ENCODE data around the gene FGD5. TPM values are rescaled to one million over a fixed set of nuclear protein-coding genes. Genes with fewer than 3 reads are reported as not detected.

Gene FGD5
- total and polyA plus RNA-seq, 3 donors from 2014 or later, result 14.4 to 17.8 (median 15.6) TPM

DNA sequence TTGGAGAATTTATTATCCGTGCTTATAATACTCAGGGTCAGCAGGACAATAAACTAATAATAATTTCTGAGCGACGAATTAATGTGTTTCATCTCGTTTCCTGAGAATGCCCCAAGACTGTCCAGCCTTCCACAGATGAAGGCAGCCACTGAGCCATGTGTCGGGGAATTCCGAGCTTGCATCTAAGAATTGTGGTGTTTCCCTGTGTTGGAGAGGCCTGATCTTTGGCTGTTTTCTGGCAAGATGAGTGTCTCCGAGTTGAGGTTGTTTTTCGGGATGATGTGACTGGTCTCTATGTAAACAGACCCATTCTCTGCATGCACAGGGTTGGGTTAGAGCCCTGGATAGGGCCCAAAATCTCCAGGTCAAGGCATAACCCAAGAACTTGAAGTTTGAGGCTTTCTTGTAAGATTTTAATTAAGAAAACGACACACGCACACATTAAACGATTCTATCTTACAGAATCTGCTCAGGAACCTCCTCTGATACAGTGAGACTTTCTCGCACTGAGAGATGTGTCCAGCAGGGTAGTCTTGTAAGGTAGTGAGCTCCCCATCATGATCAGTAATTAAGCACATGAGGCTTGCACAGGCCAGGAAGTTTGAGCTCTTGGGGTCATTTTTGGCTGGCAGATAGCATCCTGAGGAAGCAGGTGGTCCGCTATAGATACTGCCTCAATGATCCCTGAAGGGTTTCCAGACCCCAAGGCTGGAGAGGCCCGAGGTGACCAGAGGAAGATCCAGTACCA lies 14.4 kb downstream of the FGD5 start:
- no peak overlapping the region for H3K4me3 ChIP-seq
- TF ChIP-seq CTCF (IDR thresholded peaks at IDR 0.05), result no peak
- intact Hi-C loops (cut with DNase I; ENCODE audit: low total_unique reads), result no loop called here
- peaks cover 27% of the 10 kb centered on the region for H3K4me1 ChIP-seq
- WGBS, 2 donors, result 74 to 82% methylated on average over 12 to 14 of the region's 14 CpGs
- no peaks in the 10 kb centered on the region for H3K9me3 ChIP-seq
- no peaks in the 10 kb centered on the region for H3K36me3 ChIP-seq (ENCODE audit: low read depth, missing control alignments)
- no peak for DNase-seq
- no peaks in the 10 kb centered on the region for H3K27me3 ChIP-seq
- no peak overlapping the region for H3K27ac ChIP-seq

GRCh38 chr3:14834121-14834520 lies 15.4 kb downstream of the FGD5 start:
- intact Hi-C loops (cut with DNase I; ENCODE audit: low total_unique reads), result no loop called here
- H3K4me1 ChIP-seq, result peaks cover 31% of the 10 kb centered on the region
- H3K9me3 ChIP-seq, result no peaks in the 10 kb centered on the region
- no peaks in the 10 kb centered on the region for H3K36me3 ChIP-seq (ENCODE audit: low read depth, missing control alignments)
- H3K27me3 ChIP-seq, result no peaks in the 10 kb centered on the region
- no peak overlapping the region for H3K27ac ChIP-seq
- no peak overlapping the region for H3K4me3 ChIP-seq
- TF ChIP-seq CTCF (IDR thresholded peaks at IDR 0.05) (no peak), POLR2A (IDR thresholded peaks at IDR 0.05) (no peak)
- no peak for DNase-seq
- WGBS, 2 donors, result 86 to 88% methylated on average over 3 of the region's 3 CpGs

DNA sequence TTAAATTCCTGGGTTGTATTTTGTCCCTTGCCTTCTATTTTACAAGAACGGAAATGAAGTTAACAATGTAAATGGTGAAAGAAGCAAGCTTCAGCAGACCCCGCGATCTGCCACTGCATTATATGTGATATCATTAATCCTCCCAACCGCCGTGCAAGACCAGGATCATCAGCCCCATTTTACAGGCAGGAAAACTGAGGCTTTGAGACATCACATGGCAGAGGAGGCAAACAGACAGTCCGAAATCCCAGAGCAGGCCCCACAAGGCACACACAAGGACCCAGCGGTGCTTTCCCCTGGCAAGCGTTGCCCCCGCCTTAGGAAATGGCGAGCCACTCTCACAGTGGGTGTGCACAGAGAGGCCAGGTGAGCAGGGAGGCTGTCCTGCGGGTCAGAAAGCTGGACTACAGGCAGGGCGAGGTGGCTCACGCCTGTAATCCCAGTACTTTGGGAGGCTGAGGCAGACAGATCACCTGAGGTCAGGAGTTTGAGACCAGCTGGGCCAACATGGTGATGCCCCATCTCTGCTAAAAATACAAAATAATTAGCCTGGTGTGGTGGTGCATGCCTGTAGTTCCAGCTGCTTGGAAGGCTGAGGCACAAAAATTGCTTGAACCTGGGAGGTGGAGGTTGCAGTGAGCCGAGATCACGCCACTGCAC lies 16.2 kb downstream of the FGD5 start:
- Histone ChIP-seq H3K27ac (no peak overlapping the region), H3K36me3 (ENCODE audit: low read depth, missing control alignments) (no peaks in the 10 kb centered on the region), H3K9me3 (no peaks in the 10 kb centered on the region), H3K4me3 (no peak overlapping the region), H3K4me1 (peaks cover 31% of the 10 kb centered on the region), H3K27me3 (no peaks in the 10 kb centered on the region)
- TF ChIP-seq POLR2A (IDR thresholded peaks at IDR 0.05) (no peak), CTCF (IDR thresholded peaks at IDR 0.05) (no peak)
- intact Hi-C loops (cut with DNase I; ENCODE audit: low total_unique reads), result no loop called here
- DNase-seq, result no peak
- WGBS, 2 donors, result 89% methylated on average over 9 to 15 of the region's 15 CpGs

DNA sequence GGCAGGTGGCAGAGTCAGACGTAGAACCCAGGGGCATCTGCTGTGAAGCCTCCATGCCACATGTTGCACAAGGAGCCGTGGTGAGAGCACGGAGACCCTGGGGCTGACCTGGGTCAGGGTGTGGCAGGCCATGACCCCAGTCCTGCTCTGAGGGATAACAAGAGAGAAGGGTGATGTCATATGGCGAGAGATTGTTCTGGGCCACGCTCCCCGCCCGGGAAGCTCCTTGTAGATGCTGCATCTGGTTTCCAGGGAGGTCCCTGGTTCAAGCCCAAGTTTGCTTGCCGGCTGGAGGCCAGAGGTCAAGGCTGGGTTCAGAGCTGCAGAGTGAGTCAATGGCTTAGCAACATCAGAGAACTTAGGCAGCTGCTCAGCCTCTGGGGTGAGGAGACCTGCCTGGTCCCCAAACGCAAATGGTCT lies 17.3 kb downstream of the FGD5 start:
- Histone ChIP-seq H3K27me3 (no peaks in the 10 kb centered on the region), H3K4me1 (peaks cover 31% of the 10 kb centered on the region), H3K36me3 (ENCODE audit: low read depth, missing control alignments) (no peaks in the 10 kb centered on the region), H3K9me3 (no peaks in the 10 kb centered on the region), H3K27ac (no peak overlapping the region), H3K4me3 (no peak overlapping the region)
- intact Hi-C loops (cut with DNase I; ENCODE audit: low total_unique reads), result no loop called here
- TF ChIP-seq POLR2A (IDR thresholded peaks at IDR 0.05) (no peak), CTCF (IDR thresholded peaks at IDR 0.05) (no peak)
- WGBS, 2 donors, result 35 to 41% methylated on average over 8 to 9 of the region's 9 CpGs
- DNase-seq, result peak; percentile 79
